Upper lobe of right lung (tissue), 1 donor: Measurements from ENCODE around the gene KSR1. TPM values are rescaled to one million over a fixed set of nuclear protein-coding genes. Genes with fewer than 3 reads are reported as not detected.

Experiments
- ATAC-seq: fragments of 200-7000 bp; cut with Tn5 transposase; one replicate; pipeline ENCODE4 v1.9.1; 2020; ENCODE audit warnings: mild to moderate bottlenecking, moderate library complexity
- DNase-seq: peaks from one replicate; pipeline ENCODE4 v3.0.0-alpha.2; 2020
- H3K27ac ChIP-seq: fragments of 200-600 bp; one replicate; pipeline ENCODE4 v1.8.0; 2022
- H3K27me3 ChIP-seq: fragments of 200-600 bp; one replicate; pipeline ENCODE4 v1.8.0; 2022; ENCODE audit warnings: mild to moderate bottlenecking
- H3K36me3 ChIP-seq: fragments of 200-600 bp; one replicate; pipeline ENCODE4 v1.8.0; 2022
- H3K4me1 ChIP-seq: fragments of 200-600 bp; one replicate; pipeline ENCODE4 v1.8.0; 2022
- H3K4me3 ChIP-seq: fragments of 200-600 bp; one replicate; pipeline ENCODE4 v1.8.0; 2022; ENCODE audit warnings: mild to moderate bottlenecking
- H3K9me3 ChIP-seq: fragments of 200-600 bp; one replicate; pipeline ENCODE4 v1.8.0; 2022
- intact Hi-C: fragments of 100-400 bp; cut with DNase I; formaldehyde crosslinking; loops from one replicate; pipeline ENCODE4 v1.11.0; 2022
- total RNA-seq: library from RNA; stranded (reverse); fragmentation: NEBNext Ultra II Directional; extraction: Animal tissue kit (Norgen Biotek cat#: 25700); gene quantifications from one replicate; pipeline ENCODE4 v1.2.1, GENCODE V29; 2021
- TF ChIP-seq, protein P1 (sequence below): fragments of 200-600 bp; IDR thresholded peaks from one replicate; pipeline ENCODE4 v1.8.0; 2022; ENCODE audit warnings: antibody characterized with exemption
- donor health status: DM: no; HTN: yes; CAD: no; lungs with severe emphysema.

The KSR1 gene
- total RNA-seq, 1 donor from 2014 or later = 52.5 TPM

DNA sequence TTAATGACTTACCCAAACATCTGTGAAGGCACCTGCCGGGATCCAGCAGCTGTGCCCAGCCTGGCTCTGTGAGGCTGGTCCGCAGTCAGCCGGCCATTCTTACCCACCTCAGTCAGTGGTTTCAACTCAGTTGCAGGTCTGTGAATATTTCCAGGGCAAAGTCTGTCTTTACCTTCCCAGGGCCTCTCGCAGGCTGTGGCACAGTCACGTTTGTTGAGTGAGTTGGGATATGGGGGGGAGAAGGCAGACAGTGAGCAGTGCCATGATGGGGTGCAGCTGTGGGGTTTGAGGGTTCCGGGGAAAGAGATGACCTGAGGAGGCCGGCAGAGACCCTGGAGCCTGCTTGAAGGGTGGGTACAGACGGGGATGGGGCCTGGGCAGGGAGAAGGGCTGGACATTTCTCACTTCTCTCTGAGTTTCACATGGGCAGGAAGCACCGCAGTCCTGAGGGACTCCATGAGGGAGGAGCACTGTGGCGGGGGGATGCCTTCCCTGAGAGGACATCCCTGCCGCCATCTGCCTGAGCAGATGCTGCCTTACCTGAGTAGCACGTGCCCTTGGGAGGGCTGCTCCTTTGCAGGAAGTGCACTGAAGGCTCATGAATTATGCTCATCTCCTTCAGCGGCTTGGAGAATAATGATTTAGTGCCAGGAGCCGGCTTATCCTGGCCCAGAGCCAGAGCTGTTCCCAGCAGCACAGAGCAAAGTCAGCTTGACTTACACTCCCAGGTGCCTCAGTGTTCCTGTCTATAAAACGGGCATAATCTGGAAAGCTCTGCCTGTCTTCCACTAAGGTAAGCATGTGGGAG lies 48.1 kb downstream of the KSR1 start:
- no peak overlapping the region for H3K27ac ChIP-seq
- TF ChIP-seq, protein P1, sequence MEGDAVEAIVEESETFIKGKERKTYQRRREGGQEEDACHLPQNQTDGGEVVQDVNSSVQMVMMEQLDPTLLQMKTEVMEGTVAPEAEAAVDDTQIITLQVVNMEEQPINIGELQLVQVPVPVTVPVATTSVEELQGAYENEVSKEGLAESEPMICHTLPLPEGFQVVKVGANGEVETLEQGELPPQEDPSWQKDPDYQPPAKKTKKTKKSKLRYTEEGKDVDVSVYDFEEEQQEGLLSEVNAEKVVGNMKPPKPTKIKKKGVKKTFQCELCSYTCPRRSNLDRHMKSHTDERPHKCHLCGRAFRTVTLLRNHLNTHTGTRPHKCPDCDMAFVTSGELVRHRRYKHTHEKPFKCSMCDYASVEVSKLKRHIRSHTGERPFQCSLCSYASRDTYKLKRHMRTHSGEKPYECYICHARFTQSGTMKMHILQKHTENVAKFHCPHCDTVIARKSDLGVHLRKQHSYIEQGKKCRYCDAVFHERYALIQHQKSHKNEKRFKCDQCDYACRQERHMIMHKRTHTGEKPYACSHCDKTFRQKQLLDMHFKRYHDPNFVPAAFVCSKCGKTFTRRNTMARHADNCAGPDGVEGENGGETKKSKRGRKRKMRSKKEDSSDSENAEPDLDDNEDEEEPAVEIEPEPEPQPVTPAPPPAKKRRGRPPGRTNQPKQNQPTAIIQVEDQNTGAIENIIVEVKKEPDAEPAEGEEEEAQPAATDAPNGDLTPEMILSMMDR = no peak
- H3K4me3 ChIP-seq = no peak overlapping the region
- ATAC-seq (no peak), DNase-seq (no peak)
- no peaks in the 10 kb centered on the region for H3K27me3 ChIP-seq
- H3K36me3 ChIP-seq = no peaks in the 10 kb centered on the region
- H3K9me3 ChIP-seq = no peaks in the 10 kb centered on the region
- H3K4me1 ChIP-seq = peaks cover 16% of the 10 kb centered on the region
- intact Hi-C loops = no loop called here

DNA sequence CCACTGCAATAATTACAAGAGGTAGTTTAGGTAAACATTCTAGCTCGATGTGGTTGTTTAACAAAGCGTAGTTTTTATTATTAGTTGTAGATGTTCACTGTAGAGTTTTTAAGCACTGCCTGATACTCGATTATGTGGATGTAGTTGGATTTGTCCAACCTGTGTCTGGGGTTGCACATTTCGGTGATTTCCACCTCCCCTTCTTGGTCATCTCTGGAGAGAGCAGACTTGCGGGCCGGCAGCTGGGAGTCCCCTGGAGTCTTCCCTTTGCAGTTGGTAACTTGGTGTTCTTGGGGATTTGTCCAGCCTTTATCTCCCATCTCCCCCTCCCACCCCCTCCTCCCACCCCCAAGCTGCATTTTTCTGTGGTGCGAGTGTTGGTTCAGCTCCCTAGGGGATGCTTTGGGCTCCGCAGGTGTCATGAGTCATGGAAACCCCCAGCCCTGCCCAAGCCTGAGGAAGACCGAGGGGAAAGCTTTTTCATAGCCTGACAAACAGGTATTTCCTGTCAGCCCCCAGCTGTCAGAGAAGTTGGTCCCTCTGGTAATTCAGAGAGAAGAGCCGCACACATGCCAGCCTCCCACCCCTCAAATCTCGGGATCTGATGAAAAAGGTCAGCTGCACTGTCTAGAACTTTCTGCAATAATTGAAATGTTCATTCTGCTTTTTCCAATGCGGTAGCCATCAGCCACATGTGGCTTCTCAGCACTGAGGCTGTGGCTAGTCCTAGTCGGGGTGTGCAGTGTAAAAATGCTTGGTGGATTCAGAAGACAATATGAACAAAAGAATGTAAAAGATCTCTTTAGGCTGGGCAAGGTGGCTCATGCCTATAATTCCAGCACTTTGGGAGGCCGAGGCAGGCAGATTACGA lies 50.3 kb downstream of the KSR1 start:
- DNase-seq = no peak
- intact Hi-C loops = no loop called here
- no peak for ATAC-seq

DNA sequence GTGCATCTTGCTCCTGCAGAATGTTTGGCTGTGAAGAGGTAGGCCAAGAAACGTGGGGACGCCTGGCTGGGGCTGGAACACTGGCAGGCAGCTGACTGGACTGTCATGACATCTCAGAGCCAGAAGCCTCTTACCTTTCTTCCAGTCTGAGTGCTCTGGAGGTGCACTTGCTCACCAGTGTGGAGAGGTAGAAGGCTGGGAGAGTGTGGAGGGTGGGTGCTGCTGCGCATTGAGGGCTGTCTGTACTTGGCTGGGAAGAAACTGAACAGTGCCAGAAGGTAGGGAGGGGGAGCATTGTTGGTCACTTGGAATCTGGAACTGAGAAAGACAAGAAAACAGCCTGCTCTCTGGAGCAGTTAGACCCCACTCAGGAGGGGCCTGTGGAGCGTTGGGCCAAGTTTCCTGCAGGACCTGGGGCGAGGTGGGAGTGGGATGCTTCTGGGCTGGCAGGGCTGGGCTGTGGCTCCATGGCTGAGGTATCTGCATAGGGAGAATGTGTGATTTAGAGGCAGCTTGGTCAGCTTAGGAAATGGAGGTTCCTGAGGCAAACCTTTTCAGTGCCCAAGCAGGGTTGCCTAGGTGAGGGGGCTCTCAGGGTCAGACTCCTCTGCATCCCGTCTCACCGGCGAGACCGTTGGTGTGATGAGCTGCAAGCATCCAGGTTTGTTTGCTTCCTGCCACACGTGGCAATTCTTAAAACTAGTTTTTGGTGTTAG lies 55.1 kb downstream of the KSR1 start:
- Histone ChIP-seq H3K27ac (no peak overlapping the region), H3K27me3 (no peaks in the 10 kb centered on the region), H3K9me3 (no peaks in the 10 kb centered on the region), H3K4me1 (peaks cover 19% of the 10 kb centered on the region), H3K4me3 (no peak overlapping the region), H3K36me3 (no peaks in the 10 kb centered on the region)
- DNase-seq (no peak), ATAC-seq (no peak)
- intact Hi-C loops = no loop called here
- TF ChIP-seq, protein P1 = no peak

More for the DNA sequence above, 50.3 kb downstream of the KSR1 start:
- Histone ChIP-seq H3K9me3 (no peaks in the 10 kb centered on the region), H3K4me1 (peaks cover 20% of the 10 kb centered on the region), H3K27ac (no peak overlapping the region), H3K36me3 (no peaks in the 10 kb centered on the region), H3K27me3 (no peaks in the 10 kb centered on the region), H3K4me3 (no peak overlapping the region)
- TF ChIP-seq, protein P1 = no peak

DNA sequence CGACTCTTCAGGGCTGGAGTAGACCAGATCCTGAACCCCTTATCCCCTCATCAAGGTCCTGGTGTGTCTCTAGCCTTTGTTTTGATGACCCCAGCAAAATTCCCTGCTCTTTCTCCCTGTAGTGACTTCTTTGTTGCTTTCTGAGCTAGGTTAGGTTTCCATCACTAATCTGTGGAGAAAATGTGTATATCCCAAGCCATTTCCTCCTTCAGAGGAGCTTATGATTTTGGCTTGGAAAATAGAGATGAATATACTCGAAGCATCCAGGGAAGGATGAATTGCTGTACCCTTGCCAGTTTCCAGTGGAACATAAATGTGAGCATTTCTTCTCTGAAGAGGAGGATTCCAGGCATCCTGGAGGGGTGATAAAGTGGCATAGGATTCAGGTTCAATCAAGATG lies 55.8 kb downstream of the KSR1 start:
- Histone ChIP-seq H3K27ac (no peak overlapping the region), H3K4me3 (no peak overlapping the region), H3K4me1 (peaks cover 19% of the 10 kb centered on the region), H3K36me3 (no peaks in the 10 kb centered on the region), H3K27me3 (no peaks in the 10 kb centered on the region), H3K9me3 (no peaks in the 10 kb centered on the region)
- ATAC-seq (no peak), DNase-seq (no peak)
- TF ChIP-seq, protein P1 = no peak
- intact Hi-C loops = no loop called here

DNA sequence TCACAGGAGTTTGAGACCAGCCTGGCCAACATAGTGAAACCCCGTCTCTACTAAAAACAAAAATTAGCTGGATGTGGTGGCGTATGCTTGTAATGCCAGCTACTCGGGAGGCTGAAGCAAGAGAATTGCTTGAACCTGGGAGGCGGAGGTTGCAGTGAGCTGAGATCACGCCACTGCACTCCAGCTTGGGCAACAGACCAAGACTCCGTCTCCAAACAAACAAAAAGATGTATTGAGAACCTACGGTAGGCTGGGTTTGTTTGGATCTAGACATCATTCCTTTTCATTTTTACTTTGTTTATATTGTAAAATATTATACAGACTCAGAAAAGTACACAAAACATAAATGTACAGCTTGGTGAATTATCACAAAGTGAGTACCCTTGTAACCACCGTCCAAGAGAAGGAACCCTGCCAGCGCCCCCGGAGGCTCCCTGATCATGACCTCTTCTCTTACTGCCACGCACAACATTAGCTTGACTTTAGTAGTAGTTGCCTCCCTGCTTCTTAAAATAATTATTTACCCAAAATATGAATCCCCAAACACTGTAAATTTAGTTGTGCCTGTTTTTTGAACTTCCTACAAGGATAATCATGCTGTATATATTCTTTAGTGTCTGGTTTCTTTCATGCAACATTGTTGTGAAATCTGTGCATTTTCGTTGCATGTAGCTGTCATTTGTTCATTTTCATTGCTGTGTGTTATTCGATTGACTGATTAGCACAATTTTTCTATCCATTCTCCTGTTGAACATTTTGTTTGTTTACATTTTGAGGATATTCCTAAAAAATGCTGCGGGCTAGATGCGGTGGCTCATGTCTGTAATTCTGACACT lies 56.5 kb downstream of the KSR1 start:
- peaks cover 19% of the 10 kb centered on the region for H3K4me1 ChIP-seq
- ATAC-seq = no peak
- H3K4me3 ChIP-seq = no peak overlapping the region
- intact Hi-C loops = no loop called here
- no peak overlapping the region for H3K27ac ChIP-seq
- H3K27me3 ChIP-seq = no peaks in the 10 kb centered on the region
- DNase-seq = no peak
- no peaks in the 10 kb centered on the region for H3K36me3 ChIP-seq
- no peaks in the 10 kb centered on the region for H3K9me3 ChIP-seq
- TF ChIP-seq, protein P1 = no peak
